Measurements from ENCODE around the gene NSMF. TPM values are rescaled to one million over a fixed set of nuclear protein-coding genes. Genes with fewer than 3 reads are reported as not detected.

The NSMF gene
- polyA plus RNA-seq, 1 of the 3 experiments (the other 2 are of a cell fraction) = 58.8 TPM

DNA sequence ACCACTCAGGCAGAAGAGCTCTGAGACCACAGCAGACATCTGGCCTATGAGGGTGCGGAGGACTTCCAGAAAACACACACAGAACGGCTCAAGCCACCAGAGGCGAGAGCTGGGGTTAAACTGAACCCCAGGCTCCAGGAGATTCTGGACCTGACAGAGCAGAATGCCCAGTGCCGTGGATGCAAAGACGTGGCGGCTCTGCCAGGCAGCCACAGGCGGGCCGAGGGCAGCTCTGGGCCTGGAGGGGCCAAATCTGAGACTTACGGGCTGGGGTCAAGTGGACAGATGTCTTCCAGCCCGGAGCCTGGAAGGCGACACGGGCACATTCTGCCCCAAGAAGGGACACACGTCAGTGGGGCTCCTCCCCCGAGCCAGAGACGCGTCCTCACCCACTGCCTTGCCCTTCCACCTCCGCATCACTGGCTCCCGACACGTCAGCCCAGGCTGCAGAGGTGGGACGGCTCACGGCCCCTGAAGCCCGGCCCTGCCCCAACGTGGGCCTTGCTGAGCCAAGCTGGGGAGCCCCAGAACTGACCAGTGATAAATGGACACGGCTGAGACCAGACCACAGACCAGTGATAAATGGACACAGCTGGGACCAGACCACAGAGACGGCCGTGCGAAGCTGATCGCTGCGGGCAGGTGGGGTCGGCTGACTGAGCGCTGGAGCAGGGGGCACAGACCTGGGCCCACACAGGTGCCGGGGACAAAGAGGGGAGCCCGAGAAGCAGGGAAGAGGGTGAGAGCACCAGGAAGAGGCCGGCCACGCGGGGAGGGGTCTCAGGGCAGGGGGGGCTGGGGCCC lies 40.9 kb upstream of the NSMF start:
- ChIA-PET CTCF (interaction anchor here (0.9 to 1.4 kb wide), 4 partner anchors 8 to 78 kb away, joined by 3 read pairs; no protein-coding TSS in a partner anchor), POLR2A (no interaction called here)
- TF ChIP-seq NFIC (IDR thresholded peaks at IDR 0.05; ENCODE audit: borderline replicate concordance) (no peak), SMC3 (IDR thresholded peaks at IDR 0.05; ENCODE audit: low read depth, low read length) (no peak), FOXM1 (IDR thresholded peaks at IDR 0.05; ENCODE audit: low read depth) (no peak)

DNA sequence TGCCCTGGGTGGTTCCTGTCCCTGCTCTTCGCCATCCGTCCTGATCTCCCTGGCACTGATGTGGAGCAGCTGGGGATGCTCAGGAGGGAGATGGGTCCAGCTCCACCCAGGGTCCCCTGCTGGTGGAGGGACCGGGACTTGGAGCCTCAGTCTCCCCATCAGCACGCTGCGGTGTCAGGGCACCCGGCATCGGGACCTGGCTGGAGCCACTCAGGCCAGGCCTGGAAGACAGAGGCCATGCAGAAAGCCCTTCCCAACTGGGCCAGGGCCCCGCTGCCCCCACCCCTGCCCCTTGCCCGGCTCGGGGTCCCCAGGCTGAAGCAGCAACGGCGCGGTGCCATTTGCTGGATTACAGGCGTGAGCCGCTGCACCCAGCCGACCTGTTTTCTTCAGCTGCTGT lies 40.3 kb upstream of the NSMF start:
- POLR2A ChIA-PET = no interaction called here
- no peak overlapping the region for H3K9ac ChIP-seq
- H3F3A ChIP-seq (replicated peaks; ENCODE audit: insufficient read depth) = no peaks in the 10 kb centered on the region
- no peak for DNase-seq
- CTCF ChIA-PET = interaction anchor here (0.9 to 1.4 kb wide), 3 partner anchors 11 to 197 kb away, joined by 3 read pairs; no protein-coding TSS in a partner anchor
- no peaks in the 10 kb centered on the region for H4K20me1 ChIP-seq (ENCODE audit: insufficient read depth)
- no peaks in the 10 kb centered on the region for H3K36me3 ChIP-seq (replicated peaks in 1 of 2; ENCODE audit: control insufficient read depth in 1 of 2, insufficient read depth in 2 of 2, low read length in 1 of 2)
- H3K9me3 ChIP-seq = no peaks in the 10 kb centered on the region
- no peaks in the 10 kb centered on the region for H3K9me2 ChIP-seq
- no peak overlapping the region for H2AFZ ChIP-seq (ENCODE audit: low read depth)
- H3K4me1 ChIP-seq (ENCODE audit: control insufficient read depth in 1 of 2, insufficient read depth in 2 of 2, low read depth in 1 of 2, low read length in 1 of 2) = no peaks in the 10 kb centered on the region
- no peak overlapping the region for H3K4me2 ChIP-seq
- no peak overlapping the region for H3K27ac ChIP-seq (ENCODE audit: low read depth in 2 of 2, low read length in 1 of 2)
- no peaks in the 10 kb centered on the region for H3K79me2 ChIP-seq (ENCODE audit: insufficient read depth)
- H3K27me3 ChIP-seq (ENCODE audit: insufficient read depth) = no peaks in the 10 kb centered on the region
- no peak overlapping the region for H3K4me3 ChIP-seq (ENCODE audit: low read depth in 2 of 2, low read length in 1 of 2)
- TF ChIP-seq, protein P1, sequence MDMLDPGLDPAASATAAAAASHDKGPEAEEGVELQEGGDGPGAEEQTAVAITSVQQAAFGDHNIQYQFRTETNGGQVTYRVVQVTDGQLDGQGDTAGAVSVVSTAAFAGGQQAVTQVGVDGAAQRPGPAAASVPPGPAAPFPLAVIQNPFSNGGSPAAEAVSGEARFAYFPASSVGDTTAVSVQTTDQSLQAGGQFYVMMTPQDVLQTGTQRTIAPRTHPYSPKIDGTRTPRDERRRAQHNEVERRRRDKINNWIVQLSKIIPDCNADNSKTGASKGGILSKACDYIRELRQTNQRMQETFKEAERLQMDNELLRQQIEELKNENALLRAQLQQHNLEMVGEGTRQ (IDR thresholded peaks at IDR 0.05; ENCODE audit: borderline replicate concordance, low read depth, low read length) = no peak
- TF ChIP-seq, protein P2, sequence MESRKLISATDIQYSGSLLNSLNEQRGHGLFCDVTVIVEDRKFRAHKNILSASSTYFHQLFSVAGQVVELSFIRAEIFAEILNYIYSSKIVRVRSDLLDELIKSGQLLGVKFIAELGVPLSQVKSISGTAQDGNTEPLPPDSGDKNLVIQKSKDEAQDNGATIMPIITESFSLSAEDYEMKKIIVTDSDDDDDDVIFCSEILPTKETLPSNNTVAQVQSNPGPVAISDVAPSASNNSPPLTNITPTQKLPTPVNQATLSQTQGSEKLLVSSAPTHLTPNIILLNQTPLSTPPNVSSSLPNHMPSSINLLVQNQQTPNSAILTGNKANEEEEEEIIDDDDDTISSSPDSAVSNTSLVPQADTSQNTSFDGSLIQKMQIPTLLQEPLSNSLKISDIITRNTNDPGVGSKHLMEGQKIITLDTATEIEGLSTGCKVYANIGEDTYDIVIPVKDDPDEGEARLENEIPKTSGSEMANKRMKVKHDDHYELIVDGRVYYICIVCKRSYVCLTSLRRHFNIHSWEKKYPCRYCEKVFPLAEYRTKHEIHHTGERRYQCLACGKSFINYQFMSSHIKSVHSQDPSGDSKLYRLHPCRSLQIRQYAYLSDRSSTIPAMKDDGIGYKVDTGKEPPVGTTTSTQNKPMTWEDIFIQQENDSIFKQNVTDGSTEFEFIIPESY (IDR thresholded peaks at IDR 0.05; ENCODE audit: borderline replicate concordance, low read depth) = no peak
- TF ChIP-seq NRF1 (IDR thresholded peaks at IDR 0.05; ENCODE audit: low read depth, low read length) (no peak), TAF1 (IDR thresholded peaks at IDR 0.05; ENCODE audit: borderline replicate concordance, low read depth, low read length) (no peak), GATA2 (CRISPR knock-in tag; IDR thresholded peaks at IDR 0.05) (no peak), RCOR1 (IDR thresholded peaks at IDR 0.05; ENCODE audit: low read length) (no peak), RFX5 (IDR thresholded peaks at IDR 0.05; ENCODE audit: low read length) (no peak), POLR2AphosphoS5 (IDR thresholded peaks at IDR 0.05; ENCODE audit: low read depth, low read length) (no peak)
- 93% methylated on average over 8 of the region's 16 CpGs for WGBS (ENCODE audit: low lambda C conversion rate)

More for the DNA sequence above, 40.9 kb upstream of the NSMF start:
- 92% methylated on average over 29 of the region's 36 CpGs for WGBS (ENCODE audit: low lambda C conversion rate)
- no peak for DNase-seq
- no peak overlapping the region for H3K4me2 ChIP-seq
- H3K4me1 ChIP-seq (ENCODE audit: control insufficient read depth in 1 of 2, insufficient read depth in 2 of 2, low read depth in 1 of 2, low read length in 1 of 2) = no peaks in the 10 kb centered on the region
- H3K4me3 ChIP-seq (ENCODE audit: low read depth in 2 of 2, low read length in 1 of 2) = no peak overlapping the region
- no peaks in the 10 kb centered on the region for H3K36me3 ChIP-seq (replicated peaks in 1 of 2; ENCODE audit: control insufficient read depth in 1 of 2, insufficient read depth in 2 of 2, low read length in 1 of 2)
- H3K79me2 ChIP-seq (ENCODE audit: insufficient read depth) = no peaks in the 10 kb centered on the region
- H3K9me3 ChIP-seq = no peaks in the 10 kb centered on the region
- no peaks in the 10 kb centered on the region for H3F3A ChIP-seq (replicated peaks; ENCODE audit: insufficient read depth)
- no peaks in the 10 kb centered on the region for H3K9me2 ChIP-seq
- H3K9ac ChIP-seq = no peak overlapping the region
- no peak overlapping the region for H2AFZ ChIP-seq (ENCODE audit: low read depth)
- no peaks in the 10 kb centered on the region for H3K27me3 ChIP-seq (ENCODE audit: insufficient read depth)
- H4K20me1 ChIP-seq (ENCODE audit: insufficient read depth) = no peaks in the 10 kb centered on the region
- no peak overlapping the region for H3K27ac ChIP-seq (ENCODE audit: low read depth in 2 of 2, low read length in 1 of 2)
